SK-N-SH treated with all-trans-retinoic acid at 6 μM for 48 hours (cell line): Measurements from ENCODE around the gene GPR75.

ENCODE experiments used
- ARNTL ChIP-seq: fragments of 450-650 bp; formaldehyde crosslinking; IDR thresholded peaks from 2 replicates; pipeline ENCODE4 v1.5.0; 2020; ENCODE audit warnings: low read depth, mild to moderate bottlenecking, moderate library complexity, borderline replicate concordance
- GLIS3 ChIP-seq: fragments of 250-450 bp; sonication (Bioruptor Pico); IDR thresholded peaks from 2 replicates; pipeline ENCODE4 v1.5.0; 2020; ENCODE audit warnings: mild to moderate bottlenecking, moderate library complexity
- ISL1 ChIP-seq: fragments of 250-450 bp; sonication (Bioruptor Pico); IDR thresholded peaks from 2 replicates; pipeline ENCODE4 v2.1.2; 2022; ENCODE audit warnings: mild to moderate bottlenecking, moderate library complexity
- SNAI2 ChIP-seq: fragments of 250-450 bp; sonication (Bioruptor Pico); IDR thresholded peaks from 2 replicates; pipeline ENCODE4 v1.5.0; 2020; ENCODE audit warnings: mild to moderate bottlenecking, moderate library complexity
- ZFP3 ChIP-seq: fragments of 250-450 bp; sonication (Bioruptor Pico); IDR thresholded peaks from 2 replicates; pipeline ENCODE4 v1.5.0; 2020; ENCODE audit warnings: mild to moderate bottlenecking, moderate library complexity
- TF ChIP-seq, protein P1 (sequence below): fragments of 250-450 bp; sonication (Bioruptor Pico); IDR thresholded peaks from 2 replicates; pipeline ENCODE4 v1.5.1; 2020; ENCODE audit warnings: low read depth, mild to moderate bottlenecking, moderate library complexity

DNA sequence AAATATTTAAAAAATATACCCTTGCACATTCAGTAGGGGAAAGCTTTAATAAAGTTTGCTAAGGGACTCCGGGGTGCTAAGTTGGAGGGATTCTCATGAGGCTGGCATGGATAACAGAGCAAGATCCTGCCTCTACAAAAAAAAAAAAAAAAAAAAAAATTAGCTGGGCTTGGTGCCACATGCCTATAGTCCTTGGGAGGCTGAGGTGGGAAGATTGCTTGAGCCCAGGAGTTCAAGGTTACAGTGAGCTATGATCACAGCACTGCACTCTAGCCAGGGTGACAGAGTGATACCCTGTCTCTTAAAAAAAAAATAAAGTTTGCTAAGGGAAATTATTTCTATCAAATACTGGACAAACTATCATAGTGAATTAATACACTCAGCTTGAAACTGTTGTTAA, 17.3 kb upstream of the GPR75 start:
- TF ChIP-seq ZFP3 (CRISPR knock-in tag) (no peak), GLIS3 (CRISPR knock-in tag) (no peak), SNAI2 (CRISPR knock-in tag) (no peak), ARNTL (CRISPR knock-in tag) (no peak), ISL1 (CRISPR knock-in tag) (no peak)
- TF ChIP-seq, protein P1, sequence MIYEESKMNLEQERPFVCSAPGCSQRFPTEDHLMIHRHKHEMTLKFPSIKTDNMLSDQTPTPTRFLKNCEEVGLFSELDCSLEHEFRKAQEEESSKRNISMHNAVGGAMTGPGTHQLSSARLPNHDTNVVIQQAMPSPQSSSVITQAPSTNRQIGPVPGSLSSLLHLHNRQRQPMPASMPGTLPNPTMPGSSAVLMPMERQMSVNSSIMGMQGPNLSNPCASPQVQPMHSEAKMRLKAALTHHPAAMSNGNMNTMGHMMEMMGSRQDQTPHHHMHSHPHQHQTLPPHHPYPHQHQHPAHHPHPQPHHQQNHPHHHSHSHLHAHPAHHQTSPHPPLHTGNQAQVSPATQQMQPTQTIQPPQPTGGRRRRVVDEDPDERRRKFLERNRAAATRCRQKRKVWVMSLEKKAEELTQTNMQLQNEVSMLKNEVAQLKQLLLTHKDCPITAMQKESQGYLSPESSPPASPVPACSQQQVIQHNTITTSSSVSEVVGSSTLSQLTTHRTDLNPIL (CRISPR knock-in tag): no peak
